Gastroesophageal sphincter (tissue), 3 donors: ENCODE data around the gene ITPK1.

Experiments used
- EP300 ChIP-seq: sonication (generic); formaldehyde crosslinking; IDR thresholded peaks from one replicate; pipeline ENCODE4 v1.6.1; 2017; ENCODE audit warnings: antibody characterized with exemption, mild to moderate bottlenecking
- POLR2A ChIP-seq, 2 donors: fragments of 450-650 bp; IDR thresholded peaks; one replicate each; pipeline ENCODE4 v1.6.1; 2017; ENCODE audit warnings: antibody characterized with exemption in 2 of 2, mild to moderate bottlenecking in 2 of 2, moderate library complexity in 1 of 2
- POLR2AphosphoS5 ChIP-seq: sonication (generic); formaldehyde crosslinking; IDR thresholded peaks from one replicate; pipeline ENCODE4 v1.6.1; 2017; ENCODE audit warnings: antibody characterized with exemption
- TF ChIP-seq, protein P1 (sequence below), 4 experiments: fragments of 200-600 bp in 2 of 4; fragments of 450-650 bp in 2 of 4; sonication (generic) in 1 of 4; IDR thresholded peaks; one replicate each; pipeline ENCODE4 v1.5.1; 2017 to 2019; ENCODE audit warnings: antibody characterized with exemption in 4 of 4, mild to moderate bottlenecking in 2 of 4, moderate library complexity in 2 of 4

GRCh38 chr14:93137864-93138263 lies 22.1 kb upstream of the ITPK1 start:
- TF ChIP-seq EP300: no peak
- TF ChIP-seq, protein P1, sequence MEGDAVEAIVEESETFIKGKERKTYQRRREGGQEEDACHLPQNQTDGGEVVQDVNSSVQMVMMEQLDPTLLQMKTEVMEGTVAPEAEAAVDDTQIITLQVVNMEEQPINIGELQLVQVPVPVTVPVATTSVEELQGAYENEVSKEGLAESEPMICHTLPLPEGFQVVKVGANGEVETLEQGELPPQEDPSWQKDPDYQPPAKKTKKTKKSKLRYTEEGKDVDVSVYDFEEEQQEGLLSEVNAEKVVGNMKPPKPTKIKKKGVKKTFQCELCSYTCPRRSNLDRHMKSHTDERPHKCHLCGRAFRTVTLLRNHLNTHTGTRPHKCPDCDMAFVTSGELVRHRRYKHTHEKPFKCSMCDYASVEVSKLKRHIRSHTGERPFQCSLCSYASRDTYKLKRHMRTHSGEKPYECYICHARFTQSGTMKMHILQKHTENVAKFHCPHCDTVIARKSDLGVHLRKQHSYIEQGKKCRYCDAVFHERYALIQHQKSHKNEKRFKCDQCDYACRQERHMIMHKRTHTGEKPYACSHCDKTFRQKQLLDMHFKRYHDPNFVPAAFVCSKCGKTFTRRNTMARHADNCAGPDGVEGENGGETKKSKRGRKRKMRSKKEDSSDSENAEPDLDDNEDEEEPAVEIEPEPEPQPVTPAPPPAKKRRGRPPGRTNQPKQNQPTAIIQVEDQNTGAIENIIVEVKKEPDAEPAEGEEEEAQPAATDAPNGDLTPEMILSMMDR (IDR thresholded peaks at IDR 0.05): peak in 2 of 4 experiments; percentile 41 to 43
- TF ChIP-seq POLR2A (IDR thresholded peaks at IDR 0.05): no peak
- TF ChIP-seq POLR2AphosphoS5: no peak
